Urinary bladder (tissue), 4 donors: Measurements from ENCODE around the gene SVEP1. TPM values are rescaled to one million over a fixed set of nuclear protein-coding genes. Genes with fewer than 3 reads are reported as not detected.
"Not testable (repeated sequence)": the region's sequence is repeated elsewhere in the genome, so short reads cannot be mapped to it uniquely, and the experiment has no call there.

ENCODE experiments used
- DNase-seq: peaks from one replicate; pipeline ENCODE4 v3.0.0-alpha.2; 2015; ENCODE audit errors: extremely low spot score
- H3K27ac ChIP-seq: one replicate; pipeline ENCODE4 v1.5.1; 2013; ENCODE audit warnings: low read depth, mild to moderate bottlenecking, moderate library complexity
- H3K36me3 ChIP-seq: one replicate; pipeline ENCODE4 v1.6.1; 2013; ENCODE audit warnings: mild to moderate bottlenecking, moderate library complexity; ENCODE audit not compliant: insufficient read depth
- H3K4me1 ChIP-seq: one replicate; pipeline ENCODE4 v1.6.1; 2013; ENCODE audit warnings: mild to moderate bottlenecking, moderate library complexity; ENCODE audit not compliant: insufficient read depth
- H3K4me3 ChIP-seq: one replicate; pipeline ENCODE4 v1.5.1; 2013; ENCODE audit warnings: low read depth, low read length
- WGBS: extraction: QIAGEN DNeasy Blood & Tissue Kit; methylation state at CpG from one replicate; pipeline ENCODE4 v1.1.7; 2013; 5-methylcytosine and 5-hydroxymethylcytosine counted together
- polyA plus RNA-seq: library from polyadenylated mRNA; stranded (reverse); fragments of 200-250 nt; gene quantifications from one replicate; pipeline ENCODE4 v1.2.3, GENCODE V29; 2013
- total RNA-seq: library from RNA; depleted of rRNA; stranded (reverse); fragments of >200 nt; gene quantifications from one replicate; pipeline ENCODE4 v1.2.3, GENCODE V29; 2014
- donor health status: healthy with polysubstance abuse.
- donor health status: healthy.

Gene SVEP1
- total and polyA plus RNA-seq, 2 donors = 7.7 to 80.5 TPM

DNA sequence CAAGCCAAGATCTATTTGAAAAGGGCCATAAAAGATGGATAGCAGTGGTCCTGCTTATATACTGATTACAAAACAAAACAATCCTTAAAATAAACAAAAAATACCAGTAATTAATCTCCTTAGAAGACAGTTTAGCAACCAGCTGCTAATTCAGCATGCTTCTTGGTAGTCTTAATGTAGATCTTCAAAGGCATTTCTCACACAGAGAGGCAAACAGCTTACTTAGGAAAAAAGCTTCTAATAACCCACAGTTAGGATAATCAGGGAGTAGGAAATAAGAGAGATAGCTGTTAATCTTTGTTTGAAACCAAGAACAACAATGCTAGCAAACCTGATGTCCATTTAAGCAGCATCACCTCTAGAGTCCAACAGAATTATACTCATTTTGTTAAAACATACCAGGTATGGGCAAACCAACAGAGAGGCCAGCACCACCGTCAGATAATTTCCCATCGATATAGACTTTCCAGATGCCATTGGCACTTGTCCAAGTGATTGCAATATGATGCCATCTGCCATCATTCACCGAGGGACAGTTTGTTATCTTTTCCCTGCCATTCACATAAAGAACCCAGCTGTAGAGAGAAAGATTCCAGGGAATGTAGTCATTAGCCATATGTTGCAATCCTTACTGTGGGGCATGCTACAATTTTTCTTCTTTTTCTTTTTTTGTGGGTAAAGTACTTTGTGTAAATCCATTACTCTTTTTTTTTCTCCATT is 136.2 kb downstream of the SVEP1 start:
- Histone ChIP-seq H3K36me3 (no peaks in the 10 kb centered on the region), H3K27ac (no peak overlapping the region), H3K4me3 (no peak overlapping the region), H3K4me1 (no peaks in the 10 kb centered on the region)
- 21% methylated on average over 3 of the region's 3 CpGs for WGBS
- DNase-seq = no peak

DNA sequence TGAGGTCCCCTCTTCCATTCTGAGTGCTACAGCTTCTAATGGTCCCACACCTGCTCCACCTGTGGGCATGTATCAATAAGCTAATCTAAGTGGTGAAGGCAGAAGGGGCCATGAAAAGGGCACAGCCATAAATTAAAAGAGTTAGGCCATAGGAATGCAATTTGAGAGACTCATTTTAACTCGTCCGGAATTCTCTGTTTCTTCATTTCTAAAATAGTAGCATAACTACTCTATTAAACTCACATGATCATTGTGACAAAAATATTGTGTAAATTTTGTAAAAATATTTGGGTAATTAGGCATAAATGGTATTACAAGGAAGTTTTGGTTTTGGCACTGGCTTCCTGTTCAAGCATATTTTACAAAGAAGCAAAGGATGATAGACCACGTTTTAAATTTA is 138.7 kb downstream of the SVEP1 start:
- 76% methylated on average over 3 of the region's 3 CpGs for WGBS
- DNase-seq = no peak
- Histone ChIP-seq H3K27ac (no peak overlapping the region), H3K4me1 (no peaks in the 10 kb centered on the region), H3K4me3 (no peak overlapping the region), H3K36me3 (no peaks in the 10 kb centered on the region)

- no peaks in the 10 kb centered on the region for H3K36me3 ChIP-seq
- DNase-seq = no peak
- 31% methylated on average over 4 of the region's 4 CpGs for WGBS
- H3K4me1 ChIP-seq = no peaks in the 10 kb centered on the region
- H3K4me3 ChIP-seq = no peak overlapping the region
- no peak overlapping the region for H3K27ac ChIP-seq
Measured at GRCh38 chr9:110440172-110440571, 139.4 kb downstream of the SVEP1 start.

DNA sequence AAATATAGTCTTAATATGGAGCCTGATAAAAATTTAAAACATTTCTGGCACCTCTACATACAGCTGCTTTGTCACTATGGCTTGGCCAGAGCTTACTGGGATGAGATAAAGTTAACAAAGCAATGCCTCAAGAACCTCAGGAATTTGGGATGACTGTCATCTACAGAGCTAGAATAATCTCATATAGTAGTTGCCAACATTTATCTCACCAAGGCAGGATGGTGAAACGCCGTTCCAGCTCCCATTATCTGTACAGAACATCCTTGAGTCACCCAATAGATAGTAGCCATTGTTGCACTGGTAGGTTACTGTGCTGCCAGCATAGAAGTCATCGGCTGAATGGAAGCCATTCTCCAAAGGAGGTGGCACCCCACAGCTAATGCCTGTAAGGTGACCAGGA is 147.3 kb downstream of the SVEP1 start:
- H3K36me3 ChIP-seq = no peaks in the 10 kb centered on the region
- WGBS = 54% methylated on average over 3 of the region's 3 CpGs
- DNase-seq = no peak
- H3K4me1 ChIP-seq = no peaks in the 10 kb centered on the region
- H3K4me3 ChIP-seq = no peak overlapping the region
- no peak overlapping the region for H3K27ac ChIP-seq

DNA sequence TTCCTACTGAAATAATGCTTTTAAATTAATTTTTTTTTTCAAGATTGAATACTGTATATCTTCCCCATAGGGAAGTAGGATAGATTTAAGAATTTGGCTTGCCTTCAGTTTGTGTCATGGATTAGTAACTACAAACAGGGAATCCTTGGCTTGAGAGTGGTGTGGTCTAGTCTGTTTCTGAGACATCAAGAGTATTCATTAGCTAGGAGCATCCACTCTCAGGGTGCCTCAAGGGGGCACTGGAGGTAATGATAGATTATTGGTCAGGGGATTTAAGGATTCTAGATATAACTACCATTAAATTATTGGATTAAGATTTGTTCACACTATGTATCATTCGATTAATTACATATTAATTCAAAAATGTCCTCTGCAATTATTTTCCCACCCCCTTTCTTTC is 150.1 kb downstream of the SVEP1 start:
- no peak overlapping the region for H3K4me3 ChIP-seq
- no peaks in the 10 kb centered on the region for H3K36me3 ChIP-seq
- WGBS = 92% methylated on average over 1 of the region's 1 CpG
- no peaks in the 10 kb centered on the region for H3K4me1 ChIP-seq
- H3K27ac ChIP-seq = no peak overlapping the region
- DNase-seq = no peak

DNA sequence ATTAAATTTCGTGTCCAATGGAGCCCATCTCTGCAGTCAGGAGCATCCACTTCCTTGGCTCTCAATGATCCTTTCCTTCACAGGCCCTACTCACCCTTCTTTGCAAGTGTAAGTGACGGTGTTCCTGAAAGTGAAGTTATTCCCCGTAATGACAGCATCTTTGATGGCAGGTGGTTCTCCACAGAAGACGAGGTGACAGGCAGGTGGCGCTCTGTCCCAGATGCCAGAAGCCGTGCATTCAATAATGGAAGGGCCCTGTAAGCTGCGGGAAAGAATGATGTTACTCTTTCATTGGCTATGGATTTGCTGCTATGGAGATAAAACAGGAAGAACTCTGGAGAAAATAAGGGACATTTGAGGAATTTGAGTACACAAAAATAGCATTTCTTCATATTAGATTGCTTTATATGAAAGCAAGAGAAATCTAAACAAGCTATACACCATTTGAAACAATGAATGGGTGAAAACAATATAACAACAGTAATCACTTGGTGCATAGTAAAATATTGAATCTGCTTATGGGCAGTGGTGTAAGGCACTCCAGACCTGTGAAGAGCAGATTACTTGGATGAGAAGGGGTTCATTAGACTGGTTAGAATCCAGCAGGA is 151.9 kb downstream of the SVEP1 start:
- no peaks in the 10 kb centered on the region for H3K36me3 ChIP-seq
- 50% methylated on average over 7 of the region's 7 CpGs for WGBS
- H3K4me1 ChIP-seq = no peaks in the 10 kb centered on the region
- DNase-seq = no peak
- no peak overlapping the region for H3K4me3 ChIP-seq
- no peak overlapping the region for H3K27ac ChIP-seq

DNA sequence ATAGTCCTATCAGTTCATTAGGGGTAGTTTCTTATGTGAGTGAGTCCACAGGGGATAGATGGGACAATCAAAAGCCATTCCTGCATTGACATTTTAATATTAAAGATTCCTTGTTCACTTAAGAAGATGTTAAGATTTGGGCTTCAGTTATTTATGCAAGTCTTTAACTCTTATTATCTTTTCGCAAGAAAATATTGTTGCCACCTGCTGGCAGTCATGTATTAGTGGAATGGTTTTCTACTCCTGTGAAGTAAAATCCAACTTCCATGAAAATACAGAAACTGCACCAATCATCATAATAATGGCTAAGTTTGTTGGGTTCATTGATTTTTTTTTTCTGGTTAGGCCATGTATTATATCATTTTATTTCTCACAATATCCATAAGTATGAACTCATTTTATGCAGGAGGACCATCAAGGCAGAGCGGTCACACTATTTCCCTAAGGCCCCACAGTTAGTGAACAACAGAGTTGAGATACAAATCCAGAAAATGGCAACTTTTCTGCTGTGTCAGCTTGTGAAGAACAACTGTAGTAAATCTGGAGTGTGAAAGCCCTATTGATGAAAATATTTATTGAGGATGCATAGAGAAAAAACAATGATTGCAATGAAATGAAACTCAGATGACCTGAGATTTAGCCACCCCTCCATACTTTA is 153.4 kb downstream of the SVEP1 start:
- no peak for DNase-seq
- no peaks in the 10 kb centered on the region for H3K36me3 ChIP-seq
- WGBS = 74% methylated on average over 2 of the region's 2 CpGs
- H3K4me3 ChIP-seq = no peak overlapping the region
- no peak overlapping the region for H3K27ac ChIP-seq
- no peaks in the 10 kb centered on the region for H3K4me1 ChIP-seq

- DNase-seq = no peak
- Histone ChIP-seq H3K4me1 (no peaks in the 10 kb centered on the region), H3K36me3 (peaks cover 1% of the 10 kb centered on the region), H3K27ac (no peak overlapping the region), H3K4me3 (no peak overlapping the region)
- 77% methylated on average over 2 of the region's 2 CpGs for WGBS
Measured at GRCh38 chr9:110414471-110414870, 165.1 kb downstream of the SVEP1 start.

DNA sequence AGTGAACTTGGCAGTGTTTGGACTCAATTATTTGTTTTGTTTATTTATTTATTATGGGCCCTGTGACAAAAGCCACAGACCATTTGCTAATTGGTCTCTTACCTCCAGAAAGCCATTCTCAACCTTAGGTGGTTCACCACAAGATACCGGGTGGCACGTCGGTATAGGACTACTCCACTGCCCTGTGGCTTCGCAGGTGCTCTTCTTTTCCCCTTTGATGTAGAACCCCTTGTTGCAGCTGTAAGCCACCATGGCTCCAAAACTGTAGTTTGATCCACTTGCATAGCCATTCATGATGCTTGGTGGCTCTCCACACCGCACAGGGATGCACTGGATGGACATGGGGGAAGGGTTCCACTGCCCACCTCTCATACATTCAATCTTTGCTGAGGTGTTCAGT is 168.6 kb downstream of the SVEP1 start:
- no peak overlapping the region for H3K27ac ChIP-seq
- 92% methylated on average over 5 of the region's 5 CpGs for WGBS
- H3K4me1 ChIP-seq = no peaks in the 10 kb centered on the region
- no peak for DNase-seq
- H3K4me3 ChIP-seq = no peak overlapping the region
- H3K36me3 ChIP-seq = peaks cover 1% of the 10 kb centered on the region

DNA sequence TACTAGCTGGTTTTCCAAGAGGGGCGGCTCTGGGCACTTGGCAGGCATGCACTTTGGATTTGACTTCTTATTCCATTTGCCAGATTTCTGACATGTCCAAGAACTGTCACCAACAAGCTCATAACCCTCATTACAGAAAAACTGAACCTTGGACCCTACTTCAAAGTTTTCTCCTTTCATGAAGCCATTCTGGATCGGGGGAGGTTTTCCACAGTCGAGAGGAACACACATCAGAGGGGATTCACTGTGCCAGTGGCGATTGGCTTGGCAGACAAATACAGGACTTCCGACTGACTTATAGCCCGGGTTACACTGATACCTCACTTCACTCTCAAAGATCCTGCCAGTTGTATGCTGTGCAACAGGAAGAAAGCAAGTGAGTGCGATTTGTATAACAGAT is 170.9 kb downstream of the SVEP1 start:
- WGBS = 87% methylated on average over 7 of the region's 7 CpGs
- DNase-seq = no peak
- Histone ChIP-seq H3K4me3 (no peak overlapping the region), H3K27ac (no peak overlapping the region), H3K4me1 (no peaks in the 10 kb centered on the region), H3K36me3 (no peaks in the 10 kb centered on the region)

DNA sequence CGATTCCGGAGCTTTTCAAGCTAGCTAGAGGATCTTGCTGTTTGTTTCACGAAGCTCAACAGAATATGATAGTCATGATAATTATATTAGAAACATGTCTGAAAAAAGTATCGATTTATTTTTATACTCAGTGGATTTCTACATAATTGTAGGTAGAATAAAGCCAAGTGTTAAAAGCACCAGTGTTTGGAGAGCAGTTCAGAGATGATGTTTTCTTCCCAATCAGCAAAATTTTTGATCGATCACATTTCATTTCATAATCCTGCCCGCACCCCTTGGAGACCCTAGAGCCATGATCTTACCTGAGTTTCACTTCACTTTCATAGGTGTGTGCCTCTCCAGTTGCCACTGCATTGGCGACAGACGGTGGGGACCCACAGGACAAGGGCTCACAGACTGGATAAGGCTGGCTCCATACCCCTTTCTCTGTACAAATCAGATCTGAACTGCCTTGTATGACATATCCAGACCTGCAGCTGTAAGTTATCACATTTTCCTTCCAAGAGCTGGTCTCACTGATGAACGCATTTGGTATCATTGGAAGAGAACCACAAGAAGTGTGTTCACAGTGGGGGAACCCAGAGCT is 173.6 kb downstream of the SVEP1 start:
- no peaks in the 10 kb centered on the region for H3K36me3 ChIP-seq
- H3K4me3 ChIP-seq = no peak overlapping the region
- no peak for DNase-seq
- WGBS = 81% methylated on average over 9 of the region's 9 CpGs
- no peak overlapping the region for H3K27ac ChIP-seq
- no peaks in the 10 kb centered on the region for H3K4me1 ChIP-seq

- 95% methylated on average over 4 of the region's 4 CpGs for WGBS
- Histone ChIP-seq H3K4me1 (no peaks in the 10 kb centered on the region), H3K27ac (no peak overlapping the region), H3K36me3 (no peaks in the 10 kb centered on the region), H3K4me3 (no peak overlapping the region)
- no peak for DNase-seq
Measured at GRCh38 chr9:110404473-110404872, 175.1 kb downstream of the SVEP1 start.

DNA sequence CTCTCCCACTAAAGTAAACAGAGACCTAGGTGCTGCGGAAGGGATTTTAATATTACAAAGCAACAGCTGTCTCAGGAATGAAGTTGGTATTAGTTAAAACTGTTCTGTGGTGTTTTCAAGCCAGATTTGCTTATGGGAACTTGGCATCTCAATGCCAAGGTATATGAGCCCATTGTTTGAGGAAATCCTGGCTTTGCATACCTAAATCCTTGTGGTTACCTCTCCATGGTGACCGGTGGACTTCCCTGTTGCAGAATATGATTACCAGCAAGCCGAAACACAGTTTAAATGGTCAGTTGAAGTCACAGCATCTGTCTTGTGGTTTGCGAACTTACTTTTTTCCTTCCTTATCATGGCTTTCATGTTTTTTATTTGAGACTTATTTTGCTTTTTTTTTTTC is 179.6 kb downstream of the SVEP1 start:
- no peaks in the 10 kb centered on the region for H3K4me1 ChIP-seq
- H3K36me3 ChIP-seq = no peaks in the 10 kb centered on the region
- no peak overlapping the region for H3K4me3 ChIP-seq
- no peak overlapping the region for H3K27ac ChIP-seq
- DNase-seq = no peak
- WGBS = 45% methylated on average over 4 of the region's 4 CpGs

DNA sequence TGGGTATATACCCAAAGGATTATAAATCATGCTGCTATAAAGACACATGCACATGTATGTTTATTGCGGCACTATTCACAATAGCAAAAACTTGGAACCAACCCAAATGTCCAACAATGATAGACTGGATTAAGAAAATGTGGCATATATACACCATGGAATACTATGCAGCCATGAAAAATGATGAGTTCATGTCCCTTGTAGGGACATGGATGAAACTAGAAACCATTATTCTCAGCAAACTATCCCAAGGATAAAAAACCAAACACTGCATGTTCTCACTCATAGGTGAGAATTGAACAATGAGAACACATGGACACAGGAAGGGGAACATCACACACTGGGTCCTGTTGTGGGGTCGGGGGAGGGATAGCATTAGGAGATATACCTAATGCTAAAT is 180.5 kb downstream of the SVEP1 start:
- not testable (repeated sequence) for H3K4me1 ChIP-seq, DNase-seq, H3K27ac ChIP-seq, H3K4me3 ChIP-seq, H3K36me3 ChIP-seq
- 93% methylated on average over 1 of the region's 2 CpGs for WGBS
